ENCODE results near the gene WDR88. TPM values are rescaled to one million over a fixed set of nuclear protein-coding genes. Genes with fewer than 3 reads are reported as not detected.
"Not testable (repeated sequence)": the region's sequence is repeated elsewhere in the genome, so short reads cannot be mapped to it uniquely, and the experiment has no call there.

Gene WDR88
- total RNA-seq, 1 donor from 2014 or later, result not detected

- no peak for DNase-seq (ENCODE audit: extremely low spot score in 2 of 2)
- Histone ChIP-seq H3K4me1 (peaks cover 10% of the 10 kb centered on the region), H3K27ac (no peak overlapping the region), H3K9me3 (no peaks in the 10 kb centered on the region), H3K4me3 (no peak overlapping the region), H3K27me3 (no peaks in the 10 kb centered on the region), H3K36me3 (no peaks in the 10 kb centered on the region)
- TF ChIP-seq POLR2A (IDR thresholded peaks at IDR 0.05), result no peak
- no peak for TF ChIP-seq CTCF (IDR thresholded peaks at IDR 0.05)
- TF ChIP-seq POLR2AphosphoS5 (IDR thresholded peaks at IDR 0.05; ENCODE audit: insufficient read depth in 1 of 2, low read depth in 1 of 2), result no peak
- intact Hi-C loops (cut with DNase I), result no loop called here
Measured at GRCh38 chr19:33187183-33187540, 55.2 kb downstream of the WDR88 start.

GRCh38 chr19:33189453-33189852, 57.5 kb downstream of the WDR88 start:
- TF ChIP-seq POLR2AphosphoS5 (IDR thresholded peaks at IDR 0.05; ENCODE audit: insufficient read depth in 1 of 2, low read depth in 1 of 2), result no peak
- TF ChIP-seq POLR2A (IDR thresholded peaks at IDR 0.05), result no peak
- TF ChIP-seq CTCF (IDR thresholded peaks at IDR 0.05), result no peak
- Histone ChIP-seq H3K4me1 (peaks cover 1% of the 10 kb centered on the region), H3K27me3 (no peaks in the 10 kb centered on the region), H3K9me3 (no peaks in the 10 kb centered on the region), H3K4me3 (no peak overlapping the region), H3K36me3 (no peaks in the 10 kb centered on the region), H3K27ac (no peak overlapping the region)
- intact Hi-C loops (cut with DNase I), result no loop called here
- DNase-seq (ENCODE audit: extremely low spot score in 2 of 2), result no peak

DNA sequence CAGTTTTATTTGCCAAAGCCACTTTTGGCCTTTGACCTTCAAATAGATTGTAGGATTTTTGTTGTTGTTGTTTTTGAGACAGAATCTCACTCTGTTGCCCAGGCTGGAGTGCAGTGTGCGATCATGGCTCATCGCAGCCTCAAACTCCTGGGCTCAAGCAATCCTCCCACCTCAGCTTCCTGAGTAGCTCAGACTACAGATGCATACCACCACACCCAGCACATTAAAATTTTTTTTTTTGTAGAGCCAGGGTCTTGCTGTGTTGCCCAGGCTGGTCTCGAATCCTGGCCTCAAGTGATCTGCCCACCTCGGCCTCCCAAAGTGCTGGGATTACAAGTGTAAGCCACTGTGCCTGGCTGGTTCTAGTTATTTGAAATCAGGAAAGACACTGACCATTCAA, 59.2 kb downstream of the WDR88 start:
- not testable (repeated sequence) for DNase-seq (ENCODE audit: extremely low spot score in 2 of 2); H3K36me3 ChIP-seq; H3K4me3 ChIP-seq; H3K27me3 ChIP-seq; H3K9me3 ChIP-seq; H3K27ac ChIP-seq
- H3K4me1 ChIP-seq, result peaks cover 13% of the 10 kb centered on the region
- intact Hi-C loops (cut with DNase I), result loop anchor here (10.0 kb wide), 1 partner anchor 56 kb away; the partner anchor contains the start of gene WDR88

DNA sequence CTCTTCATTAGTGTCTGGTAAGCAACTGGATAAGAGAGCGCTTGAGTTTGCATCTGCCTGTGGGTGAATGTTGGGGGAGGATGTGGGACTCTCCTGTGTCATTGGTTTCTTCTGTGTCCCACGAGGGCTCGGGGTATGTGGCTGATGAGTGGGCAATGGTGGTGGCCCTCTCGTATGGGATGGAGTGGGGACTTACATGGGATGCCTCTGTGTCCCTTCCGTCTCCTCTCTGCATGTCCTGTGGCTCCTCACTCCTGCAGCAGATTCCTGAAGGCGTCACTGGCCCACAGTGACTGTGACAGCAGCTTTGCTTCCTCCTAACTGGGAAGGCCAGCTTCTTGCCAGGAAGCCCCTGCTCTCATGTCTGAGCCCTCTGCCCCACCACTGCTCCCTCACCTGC, 59.6 kb downstream of the WDR88 start:
- intact Hi-C loops (cut with DNase I), result loop anchor here (10.0 kb wide), 1 partner anchor 57 kb away; the partner anchor contains the start of gene WDR88
- H3K4me1 ChIP-seq, result peaks cover 15% of the 10 kb centered on the region
- H3K27me3 ChIP-seq, result no peaks in the 10 kb centered on the region
- no peak for TF ChIP-seq POLR2AphosphoS5 (IDR thresholded peaks at IDR 0.05; ENCODE audit: insufficient read depth in 1 of 2, low read depth in 1 of 2)
- no peak for DNase-seq (ENCODE audit: extremely low spot score in 2 of 2)
- H3K27ac ChIP-seq, result no peak overlapping the region
- no peaks in the 10 kb centered on the region for H3K9me3 ChIP-seq
- no peaks in the 10 kb centered on the region for H3K36me3 ChIP-seq
- no peak overlapping the region for H3K4me3 ChIP-seq

DNA sequence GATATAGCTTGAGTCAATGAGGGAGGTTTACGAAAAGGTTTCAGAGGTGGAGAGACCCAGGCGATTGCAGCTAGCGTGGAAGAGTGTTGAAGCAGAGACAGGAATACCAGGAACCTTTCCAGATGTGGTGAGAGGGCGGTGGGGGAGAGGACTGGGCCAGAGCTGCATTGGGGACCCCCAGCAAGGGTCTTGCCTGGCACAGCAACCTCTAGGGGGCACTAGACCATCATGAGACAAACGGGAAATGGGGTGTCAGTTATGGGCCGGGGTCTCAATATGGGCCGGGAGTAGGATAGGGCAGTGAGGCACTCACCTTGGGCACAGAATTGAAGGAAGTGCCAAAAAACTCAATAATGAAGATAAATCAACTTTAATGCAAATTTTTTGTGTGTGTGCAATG, 60.1 kb downstream of the WDR88 start:
- Histone ChIP-seq H3K4me3 (no peak overlapping the region), H3K4me1 (peaks cover 15% of the 10 kb centered on the region), H3K36me3 (no peaks in the 10 kb centered on the region), H3K9me3 (no peaks in the 10 kb centered on the region), H3K27me3 (no peaks in the 10 kb centered on the region), H3K27ac (no peak overlapping the region)
- TF ChIP-seq CTCF (IDR thresholded peaks at IDR 0.05) (no peak), POLR2A (IDR thresholded peaks at IDR 0.05) (no peak), POLR2AphosphoS5 (IDR thresholded peaks at IDR 0.05; ENCODE audit: insufficient read depth in 1 of 2, low read depth in 1 of 2) (no peak)
- DNase-seq (ENCODE audit: extremely low spot score in 2 of 2), result no peak
- intact Hi-C loops (cut with DNase I), result loop anchor here (10.0 kb wide), 1 partner anchor 57 kb away; the partner anchor contains the start of gene WDR88

GRCh38 chr19:33193269-33193864, 61.5 kb downstream of the WDR88 start:
- Histone ChIP-seq H3K27ac (no peak overlapping the region), H3K27me3 (no peaks in the 10 kb centered on the region), H3K9me3 (no peaks in the 10 kb centered on the region), H3K36me3 (peaks cover 0 to 4% of the 10 kb centered on the region in 2 donors), H3K4me1 (peaks cover 15% of the 10 kb centered on the region), H3K4me3 (peak overlapping the region; percentile 29 to 40)
- TF ChIP-seq CTCF (IDR thresholded peaks at IDR 0.05) (no peak), POLR2AphosphoS5 (IDR thresholded peaks at IDR 0.05; ENCODE audit: insufficient read depth in 1 of 2, low read depth in 1 of 2) (no peak), POLR2A (IDR thresholded peaks at IDR 0.05) (no peak)
- no peak for DNase-seq (ENCODE audit: extremely low spot score in 2 of 2)
- intact Hi-C loops (cut with DNase I), result loop anchor here (10.0 kb wide), 1 partner anchor 59 kb away; the partner anchor contains the start of gene WDR88

Measured in vagina (tissue), 2 donors.